Colon (tissue), 2 donors: ENCODE results near the gene FBLN1.
"Not testable (repeated sequence)": the region's sequence is repeated elsewhere in the genome, so short reads cannot be mapped to it uniquely, and the experiment has no call there.

ENCODE experiments used
- FAIRE-seq: peaks from 2 replicates; lab custom pipeline; 2012; peaks lifted over from hg19 to GRCh38; lab: Jason Lieb, UNC
- donor health status: control.
- donor health status: control.

The FBLN1 gene

GRCh38 chr22:45548991-45549761 is 46.5 kb downstream of the FBLN1 start:
- FAIRE-seq = no peak

- FAIRE-seq = no peak
These were observed 47.2 kb downstream of the FBLN1 start for GRCh38 chr22:45549762-45550378.

- no peak for FAIRE-seq
These were observed 47.7 kb downstream of the FBLN1 start for GRCh38 chr22:45550416-45550815.

- no peak for FAIRE-seq
These were observed 48.2 kb downstream of the FBLN1 start for GRCh38 chr22:45550891-45551290.

GRCh38 chr22:45551310-45552016 is 48.8 kb downstream of the FBLN1 start:
- no peak for FAIRE-seq

- no peak for FAIRE-seq
These were observed 49.3 kb downstream of the FBLN1 start for GRCh38 chr22:45552017-45552411.

- no peak for FAIRE-seq
These were observed 50.1 kb downstream of the FBLN1 start for GRCh38 chr22:45552580-45553350.

GRCh38 chr22:45553351-45554039 is 50.8 kb downstream of the FBLN1 start:
- FAIRE-seq = no peak

GRCh38 chr22:45554040-45554406 is 51.3 kb downstream of the FBLN1 start:
- FAIRE-seq = no peak

- FAIRE-seq = no peak
These were observed 52.2 kb downstream of the FBLN1 start for GRCh38 chr22:45554861-45555260.

GRCh38 chr22:45557926-45558325 is 55.2 kb downstream of the FBLN1 start:
- FAIRE-seq = not testable (repeated sequence)

- not testable (repeated sequence) for FAIRE-seq
These were observed 57.4 kb downstream of the FBLN1 start for GRCh38 chr22:45560092-45560491.

- FAIRE-seq = not testable (repeated sequence)
These were observed 58.1 kb downstream of the FBLN1 start for GRCh38 chr22:45560761-45561160.

- no peak for FAIRE-seq
These were observed 59.4 kb downstream of the FBLN1 start for GRCh38 chr22:45562102-45562501.

- no peak for FAIRE-seq
These were observed 60.1 kb downstream of the FBLN1 start for GRCh38 chr22:45562537-45563361.

- no peak for FAIRE-seq
These were observed 60.8 kb downstream of the FBLN1 start for GRCh38 chr22:45563362-45564040.

- no peak for FAIRE-seq
These were observed 61.8 kb downstream of the FBLN1 start for GRCh38 chr22:45564349-45565030.

GRCh38 chr22:45565171-45565570 is 62.5 kb downstream of the FBLN1 start:
- FAIRE-seq = no peak

GRCh38 chr22:45565973-45566372 is 63.3 kb downstream of the FBLN1 start:
- no peak for FAIRE-seq

GRCh38 chr22:45568213-45568612 is 65.5 kb downstream of the FBLN1 start:
- FAIRE-seq = no peak
